K562 (cell line): ENCODE results near the gene OR5AU1. TPM values are rescaled to one million over a fixed set of nuclear protein-coding genes. Genes with fewer than 3 reads are reported as not detected.

Experiments
- BMI1 ChIP-seq: fragments of 150-350 bp; IDR thresholded peaks from 2 replicates; pipeline ENCODE4 v1.6.1; 2014; ENCODE audit warnings: low read length
- FOSL1 ChIP-seq: fragments of 200-800 bp; sonication (Bioruptor generic); conservative IDR thresholded peaks from 2 replicates; pipeline ENCODE4 v1.6.1; 2016; ENCODE audit warnings: missing genetic modification characterization, missing compliant biosample characterization
- MED1 ChIP-seq: sonication (generic); formaldehyde crosslinking; IDR thresholded peaks from 2 replicates; pipeline ENCODE4 v1.8.1; 2023; ENCODE audit warnings: missing genetic modification reagents, borderline replicate concordance
- NR2C1 ChIP-seq, 2 experiments: fragments of 450-650 bp; IDR thresholded peaks; 2 replicates each; pipeline ENCODE4 v1.6.1; 2017; ENCODE audit warnings: mild to moderate bottlenecking in 2 of 2, antibody characterized with exemption in 1 of 2, inconsistent platforms in 1 of 2, missing compliant biosample characterization in 1 of 2, missing genetic modification characterization in 1 of 2
- PHB ChIP-seq: fragments of 250-450 bp; sonication (Bioruptor Pico); IDR thresholded peaks from 2 replicates; pipeline ENCODE4 v1.5.0; 2021
- SIN3A ChIP-seq, 2 experiments: fragments of 150-350 bp in 1 of 2; IDR thresholded peaks; 2 replicates each; pipeline ENCODE4 v1.6.1; 2011 to 2016; ENCODE audit warnings: borderline replicate concordance in 2 of 2, low read depth in 2 of 2, low read length in 2 of 2, mild to moderate bottlenecking in 2 of 2, moderate library complexity in 2 of 2; ENCODE audit not compliant: control insufficient read depth in 1 of 2
- SMAD4 ChIP-seq: fragments of 250-450 bp; sonication (Bioruptor Pico); conservative IDR thresholded peaks from 2 replicates; pipeline ENCODE4 v1.8.0; 2021; ENCODE audit warnings: inconsistent platforms, mild to moderate bottlenecking, moderate library complexity
- TAF15 ChIP-seq: fragments of 200-400 bp; formaldehyde crosslinking; IDR thresholded peaks from 2 replicates; pipeline ENCODE4 v1.6.1; 2017; ENCODE audit warnings: mild to moderate bottlenecking, low read depth, low read length, moderate library complexity
- TBL1XR1 ChIP-seq, 2 experiments: IDR thresholded peaks; 2 replicates each; pipeline ENCODE4 v1.6.1; 2012; ENCODE audit warnings: improper control_type of control experiment in 2 of 2, low read length in 2 of 2, mild to moderate bottlenecking in 1 of 2
- TSC22D4 ChIP-seq: fragments of 450-650 bp; IDR thresholded peaks from 2 replicates; pipeline ENCODE4 v1.6.1; 2016; ENCODE audit warnings: missing genetic modification characterization, missing biosample characterization, control low read depth
- polyA plus RNA-seq, 8 experiments: library from polyadenylated mRNA; depleted of rRNA in 4 of 8; stranded (reverse) in 5 of 8; unstranded in 3 of 8; fragments of >200 nt; fragmentation: Nextera tagmentation in 2 of 8; fragmentation: Illumina TruSeq in 1 of 8; extraction: Ambion mirVana in 2 of 8; extraction: Trizol in 1 of 8; gene quantifications; 2 replicates each; pipeline versions ENCODE4 v1.2.1 to v1.2.3, GENCODE V29; 2011 to 2014; ENCODE audit warnings: inconsistent platforms in 1 of 8, missing spikeins in 1 of 8
- total RNA-seq, 7 experiments: library from RNA; depleted of rRNA in 6 of 7; stranded (reverse); fragments of >200 nt in 6 of 7; fragmentation: Illumina TruSeq in 2 of 7; extraction: Trizol in 2 of 7; gene quantifications; 2 replicates each; pipeline versions ENCODE4 v1.2.1 to v1.2.3, GENCODE V29; 2011 to 2021; ENCODE audit warnings: low replicate concordance in 1 of 7
- TF ChIP-seq, protein P1 (sequence below), 2 experiments: fragments of 450-650 bp in 1 of 2; sonication (generic) in 1 of 2; formaldehyde crosslinking in 1 of 2; IDR thresholded peaks in 1 of 2; conservative IDR thresholded peaks in 1 of 2; 2 replicates each; pipeline versions ENCODE4 v1.6.1 to v1.8.1; 2016 to 2023; ENCODE audit warnings: mild to moderate bottlenecking in 2 of 2, moderate library complexity in 2 of 2, inconsistent platforms in 1 of 2, missing genetic modification reagents in 1 of 2
- TF ChIP-seq, protein P2 (sequence below): fragments of 250-450 bp; sonication (Bioruptor Pico); IDR thresholded peaks from 2 replicates; pipeline ENCODE4 v1.6.1; 2021; ENCODE audit warnings: mild to moderate bottlenecking
- TF ChIP-seq, protein P3 (sequence below): fragments of 250-450 bp; sonication (Bioruptor Pico); IDR thresholded peaks from 2 replicates; pipeline ENCODE4 v1.4.0; 2020; ENCODE audit warnings: borderline replicate concordance
- TF ChIP-seq, protein P4 (sequence below): sonication (generic); formaldehyde crosslinking; IDR thresholded peaks from 2 replicates; pipeline ENCODE4 v1.8.0; 2022; ENCODE audit warnings: mild to moderate bottlenecking, missing genetic modification reagents
- TF ChIP-seq, protein P5 (sequence below): IDR thresholded peaks from 2 replicates; pipeline ENCODE4 v1.6.1; 2011; ENCODE audit not compliant: insufficient read length; ENCODE audit errors: extremely low read depth

Gene OR5AU1
- total and polyA plus RNA-seq, 9 of the 15 experiments (the other 6 are each of a cell fraction or from before 2014, with no cell fraction given) = not detected

DNA sequence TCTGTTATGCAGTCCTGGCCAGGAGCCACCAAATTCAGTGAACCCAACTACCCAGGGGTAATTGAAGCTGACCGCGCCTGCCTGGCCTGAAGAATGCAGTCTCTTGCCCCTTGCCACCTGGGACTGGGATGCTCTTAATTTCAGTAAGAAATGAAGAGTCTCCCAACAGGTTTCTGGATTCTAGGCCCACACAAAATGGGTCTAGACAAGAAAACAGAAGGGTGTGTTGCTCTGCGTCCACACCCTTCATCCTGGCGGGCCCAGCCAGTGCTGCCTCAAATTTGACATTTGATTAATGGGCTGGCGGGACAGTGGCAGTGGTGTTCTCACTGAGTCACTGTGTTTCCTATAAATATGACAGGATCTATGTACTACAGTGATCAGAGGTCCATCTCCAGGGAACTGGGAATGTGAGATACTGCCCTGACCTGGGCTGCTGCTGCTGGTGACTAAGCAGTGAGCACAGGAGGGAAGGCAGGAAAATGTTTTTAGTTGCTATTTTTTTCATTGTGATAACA lies 48.5 kb downstream of the OR5AU1 start (continued):
- TF ChIP-seq, protein P1, sequence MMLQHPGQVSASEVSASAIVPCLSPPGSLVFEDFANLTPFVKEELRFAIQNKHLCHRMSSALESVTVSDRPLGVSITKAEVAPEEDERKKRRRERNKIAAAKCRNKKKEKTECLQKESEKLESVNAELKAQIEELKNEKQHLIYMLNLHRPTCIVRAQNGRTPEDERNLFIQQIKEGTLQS (IDR thresholded peaks at IDR 0.05) = peak; percentile 56; the same call in 1 of the 2 replicates
- TF ChIP-seq, protein P1 (CRISPR knock-in tag; conservative IDR thresholded peaks at IDR 0.05) = no peak
- TF ChIP-seq SMAD4 (CRISPR knock-in tag) = peak; percentile 62; the same call in 1 of the 2 replicates
- no peak for TF ChIP-seq BMI1
- TF ChIP-seq SIN3A (IDR thresholded peaks at IDR 0.05; ENCODE audit: borderline replicate concordance in 2 of 2, control insufficient read depth in 1 of 2, low read depth in 2 of 2, low read length in 2 of 2) = no peak
- peak; percentile 74 for TF ChIP-seq FOSL1
- no peak for TF ChIP-seq PHB (CRISPR knock-in tag)
- no peak for TF ChIP-seq NR2C1 (IDR thresholded peaks at IDR 0.05)
- TF ChIP-seq NR2C1 (tag; IDR thresholded peaks at IDR 0.05) = no peak
- TF ChIP-seq, protein P2, sequence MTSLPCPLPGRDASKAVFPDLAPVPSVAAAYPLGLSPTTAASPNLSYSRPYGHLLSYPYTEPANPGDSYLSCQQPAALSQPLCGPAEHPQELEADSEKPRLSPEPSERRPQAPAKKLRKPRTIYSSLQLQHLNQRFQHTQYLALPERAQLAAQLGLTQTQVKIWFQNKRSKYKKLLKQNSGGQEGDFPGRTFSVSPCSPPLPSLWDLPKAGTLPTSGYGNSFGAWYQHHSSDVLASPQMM (CRISPR knock-in tag) = no peak
- no peak for TF ChIP-seq TBL1XR1 (IDR thresholded peaks at IDR 0.05; ENCODE audit: low read length in 2 of 2)
- TF ChIP-seq MED1 (CRISPR knock-in tag) = no peak
- TF ChIP-seq, protein P3, sequence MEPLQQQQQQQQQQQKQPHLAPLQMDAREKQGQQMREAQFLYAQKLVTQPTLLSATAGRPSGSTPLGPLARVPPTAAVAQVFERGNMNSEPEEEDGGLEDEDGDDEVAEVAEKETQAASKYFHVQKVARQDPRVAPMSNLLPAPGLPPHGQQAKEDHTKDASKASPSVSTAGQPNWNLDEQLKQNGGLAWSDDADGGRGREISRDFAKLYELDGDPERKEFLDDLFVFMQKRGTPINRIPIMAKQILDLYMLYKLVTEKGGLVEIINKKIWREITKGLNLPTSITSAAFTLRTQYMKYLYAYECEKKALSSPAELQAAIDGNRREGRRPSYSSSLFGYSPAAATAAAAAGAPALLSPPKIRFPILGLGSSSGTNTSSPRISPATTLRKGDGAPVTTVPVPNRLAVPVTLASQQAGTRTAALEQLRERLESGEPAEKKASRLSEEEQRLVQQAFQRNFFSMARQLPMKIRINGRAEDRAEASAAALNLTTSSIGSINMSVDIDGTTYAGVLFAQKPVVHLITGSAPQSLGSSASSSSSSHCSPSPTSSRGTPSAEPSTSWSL (CRISPR knock-in tag) = no peak
- no peak for TF ChIP-seq TAF15
- no peak for TF ChIP-seq TSC22D4 (tag)
- TF ChIP-seq, protein P4, sequence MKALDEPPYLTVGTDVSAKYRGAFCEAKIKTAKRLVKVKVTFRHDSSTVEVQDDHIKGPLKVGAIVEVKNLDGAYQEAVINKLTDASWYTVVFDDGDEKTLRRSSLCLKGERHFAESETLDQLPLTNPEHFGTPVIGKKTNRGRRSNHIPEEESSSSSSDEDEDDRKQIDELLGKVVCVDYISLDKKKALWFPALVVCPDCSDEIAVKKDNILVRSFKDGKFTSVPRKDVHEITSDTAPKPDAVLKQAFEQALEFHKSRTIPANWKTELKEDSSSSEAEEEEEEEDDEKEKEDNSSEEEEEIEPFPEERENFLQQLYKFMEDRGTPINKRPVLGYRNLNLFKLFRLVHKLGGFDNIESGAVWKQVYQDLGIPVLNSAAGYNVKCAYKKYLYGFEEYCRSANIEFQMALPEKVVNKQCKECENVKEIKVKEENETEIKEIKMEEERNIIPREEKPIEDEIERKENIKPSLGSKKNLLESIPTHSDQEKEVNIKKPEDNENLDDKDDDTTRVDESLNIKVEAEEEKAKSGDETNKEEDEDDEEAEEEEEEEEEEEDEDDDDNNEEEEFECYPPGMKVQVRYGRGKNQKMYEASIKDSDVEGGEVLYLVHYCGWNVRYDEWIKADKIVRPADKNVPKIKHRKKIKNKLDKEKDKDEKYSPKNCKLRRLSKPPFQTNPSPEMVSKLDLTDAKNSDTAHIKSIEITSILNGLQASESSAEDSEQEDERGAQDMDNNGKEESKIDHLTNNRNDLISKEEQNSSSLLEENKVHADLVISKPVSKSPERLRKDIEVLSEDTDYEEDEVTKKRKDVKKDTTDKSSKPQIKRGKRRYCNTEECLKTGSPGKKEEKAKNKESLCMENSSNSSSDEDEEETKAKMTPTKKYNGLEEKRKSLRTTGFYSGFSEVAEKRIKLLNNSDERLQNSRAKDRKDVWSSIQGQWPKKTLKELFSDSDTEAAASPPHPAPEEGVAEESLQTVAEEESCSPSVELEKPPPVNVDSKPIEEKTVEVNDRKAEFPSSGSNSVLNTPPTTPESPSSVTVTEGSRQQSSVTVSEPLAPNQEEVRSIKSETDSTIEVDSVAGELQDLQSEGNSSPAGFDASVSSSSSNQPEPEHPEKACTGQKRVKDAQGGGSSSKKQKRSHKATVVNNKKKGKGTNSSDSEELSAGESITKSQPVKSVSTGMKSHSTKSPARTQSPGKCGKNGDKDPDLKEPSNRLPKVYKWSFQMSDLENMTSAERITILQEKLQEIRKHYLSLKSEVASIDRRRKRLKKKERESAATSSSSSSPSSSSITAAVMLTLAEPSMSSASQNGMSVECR (CRISPR knock-in tag) = no peak
- TF ChIP-seq, protein P5, sequence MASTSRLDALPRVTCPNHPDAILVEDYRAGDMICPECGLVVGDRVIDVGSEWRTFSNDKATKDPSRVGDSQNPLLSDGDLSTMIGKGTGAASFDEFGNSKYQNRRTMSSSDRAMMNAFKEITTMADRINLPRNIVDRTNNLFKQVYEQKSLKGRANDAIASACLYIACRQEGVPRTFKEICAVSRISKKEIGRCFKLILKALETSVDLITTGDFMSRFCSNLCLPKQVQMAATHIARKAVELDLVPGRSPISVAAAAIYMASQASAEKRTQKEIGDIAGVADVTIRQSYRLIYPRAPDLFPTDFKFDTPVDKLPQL = no peak
